ENCODE data around the gene CSNK1A1.

CSNK1A1 gene

GRCh38 chr5:149521739-149522685 is 29.2 kb downstream of the CSNK1A1 start:
- TF ChIP-seq GATA3 (IDR thresholded peaks at IDR 0.05; ENCODE audit: low read depth, low read length) = no peak
- no peak for TF ChIP-seq GATA2 (IDR thresholded peaks at IDR 0.05; ENCODE audit: low read depth, low read length)

DNA sequence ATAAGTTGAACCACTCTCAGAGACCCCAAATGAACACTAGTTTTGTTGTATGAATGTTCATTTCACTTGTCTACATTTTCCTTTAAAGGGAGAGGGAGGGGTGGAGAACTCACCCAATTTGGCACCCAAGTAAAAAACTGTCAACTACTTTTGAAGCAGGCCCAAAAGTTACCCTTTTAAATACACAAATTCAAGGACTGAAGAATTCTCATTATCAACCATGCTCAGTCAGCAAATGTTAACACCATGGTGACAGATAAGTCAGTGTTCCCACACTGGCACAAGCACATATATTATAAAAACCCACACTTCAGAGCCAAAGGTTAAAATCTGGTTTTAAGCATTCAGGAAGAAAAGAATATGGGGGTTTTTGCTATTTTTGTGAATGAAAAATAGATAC is 31.6 kb downstream of the CSNK1A1 start:
- TF ChIP-seq GATA2 (IDR thresholded peaks at IDR 0.05; ENCODE audit: low read depth, low read length) (no peak), GATA3 (IDR thresholded peaks at IDR 0.05; ENCODE audit: low read depth, low read length) (no peak)

- TF ChIP-seq GATA2 (IDR thresholded peaks at IDR 0.05; ENCODE audit: low read depth, low read length) (no peak), GATA3 (IDR thresholded peaks at IDR 0.05; ENCODE audit: low read depth, low read length) (no peak)
Measured at GRCh38 chr5:149518620-149519019, 32.6 kb downstream of the CSNK1A1 start.

GRCh38 chr5:149517461-149518122 is 33.6 kb downstream of the CSNK1A1 start:
- TF ChIP-seq GATA2 (IDR thresholded peaks at IDR 0.05; ENCODE audit: low read depth, low read length) (no peak), GATA3 (IDR thresholded peaks at IDR 0.05; ENCODE audit: low read depth, low read length) (no peak)

DNA sequence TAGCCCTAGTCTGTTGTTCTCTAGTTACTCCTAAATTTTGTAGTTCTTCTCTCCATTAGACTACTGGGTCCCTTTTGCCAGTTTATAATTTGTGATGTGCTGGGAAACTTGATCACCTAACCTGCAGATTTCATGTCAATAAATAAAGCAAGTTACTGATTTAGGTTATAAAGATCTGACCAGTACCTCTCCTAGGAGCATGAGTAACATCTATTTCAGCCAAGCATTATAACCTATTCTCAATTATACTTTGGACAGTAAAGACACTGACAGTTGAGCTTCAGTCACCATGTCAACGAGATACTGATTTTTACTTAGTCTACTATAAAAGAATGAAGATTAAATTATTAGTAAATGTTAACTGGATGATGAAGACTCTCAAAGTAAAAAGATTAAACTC is 36.7 kb downstream of the CSNK1A1 start:
- no peak for TF ChIP-seq GATA3 (IDR thresholded peaks at IDR 0.05; ENCODE audit: low read depth, low read length)
- TF ChIP-seq GATA2 (IDR thresholded peaks at IDR 0.05; ENCODE audit: low read depth, low read length) = no peak

DNA sequence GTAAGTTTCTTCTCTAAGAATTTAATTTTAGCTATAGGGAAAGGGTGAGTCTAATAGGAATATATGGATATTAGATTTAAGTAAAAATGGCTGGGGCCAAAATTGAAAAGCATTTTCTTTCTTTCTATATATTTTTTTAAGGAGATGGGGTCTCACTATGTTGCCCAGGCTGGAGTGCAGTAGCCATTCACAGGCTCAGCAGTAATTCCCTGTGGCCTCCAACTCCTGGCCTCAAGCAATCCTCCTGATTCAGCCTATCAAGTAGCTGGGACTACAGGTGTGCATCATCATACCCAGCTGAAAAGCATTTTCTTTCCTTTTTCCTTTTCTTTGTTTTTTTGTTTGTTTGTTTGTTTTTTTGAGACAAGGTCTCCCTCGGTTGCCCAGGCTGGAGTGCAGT is 41.1 kb downstream of the CSNK1A1 start:
- no peak for TF ChIP-seq GATA2 (IDR thresholded peaks at IDR 0.05; ENCODE audit: low read depth, low read length)
- no peak for TF ChIP-seq GATA3 (IDR thresholded peaks at IDR 0.05; ENCODE audit: low read depth, low read length)

DNA sequence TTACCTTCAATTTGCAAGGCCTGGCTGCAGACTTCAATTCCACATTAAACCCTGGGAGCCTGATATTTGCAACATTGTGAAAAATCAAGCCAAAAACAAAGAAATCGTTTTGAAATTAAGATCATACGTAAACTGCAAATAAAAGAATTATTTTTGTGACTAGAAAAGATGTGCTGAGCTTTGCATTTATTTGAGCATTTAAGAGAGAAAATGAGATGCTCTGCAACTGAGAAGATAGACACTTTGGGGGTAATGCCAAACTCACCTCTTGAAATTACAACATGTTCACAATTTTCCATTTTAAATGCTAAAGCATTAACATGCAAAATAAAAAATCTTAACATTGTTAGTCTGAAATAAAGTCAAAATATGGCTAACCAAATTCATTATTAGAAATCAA is 46.6 kb downstream of the CSNK1A1 start:
- no peak for TF ChIP-seq GATA2 (IDR thresholded peaks at IDR 0.05; ENCODE audit: low read depth, low read length)
- no peak for TF ChIP-seq GATA3 (IDR thresholded peaks at IDR 0.05; ENCODE audit: low read depth, low read length)

GRCh38 chr5:149503006-149503405 is 48.2 kb downstream of the CSNK1A1 start:
- TF ChIP-seq GATA2 (IDR thresholded peaks at IDR 0.05; ENCODE audit: low read depth, low read length) = no peak
- no peak for TF ChIP-seq GATA3 (IDR thresholded peaks at IDR 0.05; ENCODE audit: low read depth, low read length)

GRCh38 chr5:149500922-149501582 is 50.2 kb downstream of the CSNK1A1 start:
- TF ChIP-seq GATA3 (IDR thresholded peaks at IDR 0.05; ENCODE audit: low read depth, low read length) (no peak), GATA2 (IDR thresholded peaks at IDR 0.05; ENCODE audit: low read depth, low read length) (no peak)

DNA sequence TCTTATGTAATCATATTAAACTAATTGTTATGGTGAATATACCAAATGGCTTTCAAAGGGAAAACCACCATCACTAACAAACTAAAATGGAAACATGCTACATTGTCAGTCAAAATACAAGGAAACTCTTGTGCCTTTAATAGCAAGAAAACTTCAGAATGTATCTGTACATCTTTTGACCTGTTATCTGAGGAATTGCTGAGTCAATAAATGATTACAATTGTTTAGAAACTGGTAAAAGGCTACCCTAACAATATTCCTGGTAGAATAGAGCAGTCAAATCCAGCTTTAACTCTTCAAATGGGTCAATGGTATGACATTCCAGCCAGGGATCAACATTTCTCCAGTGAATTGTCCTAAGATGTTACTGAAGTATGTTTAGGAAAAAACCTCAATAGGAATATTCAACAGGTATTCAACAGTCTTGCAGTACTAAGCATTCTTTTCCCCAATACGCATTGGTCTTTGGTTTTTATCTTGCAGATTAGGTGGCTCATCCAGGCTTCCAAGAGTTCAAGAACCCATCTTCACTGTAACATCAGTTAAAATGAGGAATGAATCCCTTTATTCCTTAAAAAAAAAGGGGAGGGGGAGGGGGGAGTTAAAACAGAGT is 52.4 kb downstream of the CSNK1A1 start:
- TF ChIP-seq GATA3 (IDR thresholded peaks at IDR 0.05; ENCODE audit: low read depth, low read length) (no peak), GATA2 (IDR thresholded peaks at IDR 0.05; ENCODE audit: low read depth, low read length) (no peak)

DNA sequence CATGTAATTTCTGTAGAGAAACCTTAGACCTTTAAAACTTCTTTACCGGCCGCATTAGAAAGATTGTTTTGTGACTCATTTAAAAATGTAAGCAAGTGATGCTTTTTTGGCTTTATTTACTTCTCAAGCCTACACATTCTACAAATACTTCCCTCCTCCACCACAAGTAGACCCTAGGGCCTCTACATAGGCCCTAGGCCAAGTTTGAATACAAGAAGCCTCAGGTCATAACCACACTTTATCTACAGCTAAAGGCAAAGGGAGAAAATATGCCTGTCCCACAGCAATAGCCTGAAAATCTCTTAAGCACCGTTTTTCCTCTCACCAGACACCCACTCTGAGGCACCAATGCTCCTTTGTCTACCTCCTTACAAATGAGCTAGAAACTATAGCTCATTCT is 53.9 kb downstream of the CSNK1A1 start:
- TF ChIP-seq GATA2 (IDR thresholded peaks at IDR 0.05; ENCODE audit: low read depth, low read length) (no peak), GATA3 (IDR thresholded peaks at IDR 0.05; ENCODE audit: low read depth, low read length) (no peak)

DNA sequence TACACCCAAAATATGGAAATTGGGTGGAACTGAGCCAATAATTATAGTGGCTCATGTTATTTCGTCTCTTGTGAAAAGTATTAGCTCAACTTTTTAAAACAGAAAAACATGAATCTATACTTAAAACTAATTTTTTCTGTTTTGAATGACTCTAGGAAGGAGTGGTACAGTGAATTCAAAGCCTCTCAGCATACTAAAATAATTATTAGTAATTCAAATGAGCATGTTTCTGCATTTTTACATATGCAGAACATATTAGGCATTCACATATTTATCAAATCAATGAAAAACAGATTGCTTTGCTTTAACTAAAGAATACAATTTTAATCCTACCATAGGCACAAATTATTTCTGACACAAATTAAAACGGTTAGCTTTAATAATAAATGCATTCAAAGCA is 54.3 kb downstream of the CSNK1A1 start:
- TF ChIP-seq GATA3 (IDR thresholded peaks at IDR 0.05; ENCODE audit: low read depth, low read length) = no peak
- TF ChIP-seq GATA2 (IDR thresholded peaks at IDR 0.05; ENCODE audit: low read depth, low read length) = no peak

- TF ChIP-seq GATA3 (IDR thresholded peaks at IDR 0.05; ENCODE audit: low read depth, low read length) (no peak), GATA2 (IDR thresholded peaks at IDR 0.05; ENCODE audit: low read depth, low read length) (no peak)
Measured at GRCh38 chr5:149496166-149496565, 55.1 kb downstream of the CSNK1A1 start.

- TF ChIP-seq GATA3 (IDR thresholded peaks at IDR 0.05; ENCODE audit: low read depth, low read length) (no peak), GATA2 (IDR thresholded peaks at IDR 0.05; ENCODE audit: low read depth, low read length) (no peak)
Measured at GRCh38 chr5:149495673-149496072, 55.6 kb downstream of the CSNK1A1 start.

All from SH-SY5Y (cell line).